Measurements from ENCODE around the gene CHD6.

The CHD6 gene

DNA sequence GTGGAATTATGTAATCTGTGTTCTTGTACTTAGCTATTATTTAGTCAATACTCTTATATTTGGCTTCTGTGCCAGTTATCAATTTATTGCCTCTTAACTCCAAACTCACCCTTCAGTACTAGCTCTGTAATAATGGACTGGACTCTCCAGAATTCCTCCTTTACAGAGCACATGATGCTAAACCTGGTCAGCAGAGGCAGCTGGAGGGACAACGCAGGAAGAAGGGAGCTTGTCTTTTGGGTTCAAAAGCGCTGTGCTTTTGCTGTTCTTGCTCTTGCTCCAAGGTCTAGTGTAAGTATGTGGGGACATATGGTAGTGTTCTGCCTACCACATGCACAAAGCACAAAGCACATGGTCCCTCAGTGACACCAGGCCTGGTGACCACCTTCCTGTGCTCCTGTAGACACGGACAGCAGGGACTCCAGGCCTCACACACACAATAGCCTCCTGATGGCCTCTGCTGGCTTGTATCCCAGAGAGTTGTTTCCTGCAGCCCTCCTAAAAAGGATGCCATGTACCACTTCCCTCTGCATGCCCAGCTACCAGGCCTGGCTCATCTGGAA, 46.1 kb downstream of the CHD6 start:
- H3K27ac ChIP-seq = no peak overlapping the region
- ChIA-PET CTCF (interaction anchor here (0.6 to 1.5 kb wide), 3 partner anchors 9 to 59 kb away, joined by 3 to 5 read pairs (median 4); no protein-coding TSS in a partner anchor), POLR2A (ENCODE audit: low non-redundant PET) (no interaction called here)
- no peak for DNase-seq (ENCODE audit: low spot score)
- TF ChIP-seq, protein P1, sequence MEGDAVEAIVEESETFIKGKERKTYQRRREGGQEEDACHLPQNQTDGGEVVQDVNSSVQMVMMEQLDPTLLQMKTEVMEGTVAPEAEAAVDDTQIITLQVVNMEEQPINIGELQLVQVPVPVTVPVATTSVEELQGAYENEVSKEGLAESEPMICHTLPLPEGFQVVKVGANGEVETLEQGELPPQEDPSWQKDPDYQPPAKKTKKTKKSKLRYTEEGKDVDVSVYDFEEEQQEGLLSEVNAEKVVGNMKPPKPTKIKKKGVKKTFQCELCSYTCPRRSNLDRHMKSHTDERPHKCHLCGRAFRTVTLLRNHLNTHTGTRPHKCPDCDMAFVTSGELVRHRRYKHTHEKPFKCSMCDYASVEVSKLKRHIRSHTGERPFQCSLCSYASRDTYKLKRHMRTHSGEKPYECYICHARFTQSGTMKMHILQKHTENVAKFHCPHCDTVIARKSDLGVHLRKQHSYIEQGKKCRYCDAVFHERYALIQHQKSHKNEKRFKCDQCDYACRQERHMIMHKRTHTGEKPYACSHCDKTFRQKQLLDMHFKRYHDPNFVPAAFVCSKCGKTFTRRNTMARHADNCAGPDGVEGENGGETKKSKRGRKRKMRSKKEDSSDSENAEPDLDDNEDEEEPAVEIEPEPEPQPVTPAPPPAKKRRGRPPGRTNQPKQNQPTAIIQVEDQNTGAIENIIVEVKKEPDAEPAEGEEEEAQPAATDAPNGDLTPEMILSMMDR (conservative IDR thresholded peaks at IDR 0.05; ENCODE audit: low read depth) = no peak

DNA sequence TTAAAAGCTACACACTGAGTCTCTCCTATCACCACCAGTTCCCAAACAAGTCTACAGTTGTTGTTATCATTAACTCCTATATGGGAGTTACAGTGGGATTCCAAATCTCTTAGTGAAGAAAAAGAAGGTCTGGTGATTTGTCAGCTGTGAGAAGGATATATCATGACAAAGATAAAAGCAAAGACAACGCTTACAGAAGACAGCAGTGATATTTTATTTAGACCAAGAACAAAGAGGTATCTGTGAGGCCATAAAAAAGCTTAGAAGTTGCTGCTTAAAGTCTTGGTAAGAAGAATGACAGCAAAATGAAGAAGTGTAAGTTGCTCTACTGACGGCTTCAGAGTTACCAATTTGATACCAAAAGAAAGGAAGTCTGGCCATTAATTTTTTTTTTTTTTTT, 47.2 kb downstream of the CHD6 start:
- no peak overlapping the region for H3K27ac ChIP-seq
- POLR2A ChIA-PET (ENCODE audit: low non-redundant PET) = no interaction called here
- DNase-seq (ENCODE audit: low spot score) = no peak
- CTCF ChIA-PET = interaction anchor here (0.7 to 1.5 kb wide), 4 partner anchors 10 to 1562 kb away, joined by 3 to 5 read pairs (median 4); no protein-coding TSS in a partner anchor
- TF ChIP-seq, protein P1 (conservative IDR thresholded peaks at IDR 0.05; ENCODE audit: low read depth) = no peak

DNA sequence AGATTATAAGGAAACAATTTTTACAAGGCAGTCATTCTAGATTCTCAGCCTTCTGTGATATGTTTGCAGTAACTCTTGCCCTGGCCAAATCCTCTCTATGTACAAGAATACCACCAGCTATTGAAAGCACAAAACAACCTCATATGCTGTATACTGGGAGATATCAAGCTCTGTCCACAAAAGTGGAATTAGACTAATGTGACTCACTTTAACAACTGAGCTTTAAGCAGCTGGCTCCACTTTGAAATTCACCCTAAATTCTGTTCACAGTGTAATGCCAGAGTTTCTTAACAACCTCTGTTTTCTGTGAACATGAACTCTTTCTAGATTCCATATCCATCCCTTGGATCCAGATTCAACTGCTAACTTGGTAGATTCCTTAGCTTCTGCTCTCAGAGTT, 47.6 kb downstream of the CHD6 start:
- ChIA-PET CTCF (interaction anchor here (0.7 to 1.1 kb wide), 2 partner anchors 16 to 1562 kb away, joined by 3 to 5 read pairs; no protein-coding TSS in a partner anchor), POLR2A (ENCODE audit: low non-redundant PET) (no interaction called here)
- no peak overlapping the region for H3K27ac ChIP-seq
- TF ChIP-seq, protein P1 (conservative IDR thresholded peaks at IDR 0.05; ENCODE audit: low read depth) = no peak
- no peak for DNase-seq (ENCODE audit: low spot score)

DNA sequence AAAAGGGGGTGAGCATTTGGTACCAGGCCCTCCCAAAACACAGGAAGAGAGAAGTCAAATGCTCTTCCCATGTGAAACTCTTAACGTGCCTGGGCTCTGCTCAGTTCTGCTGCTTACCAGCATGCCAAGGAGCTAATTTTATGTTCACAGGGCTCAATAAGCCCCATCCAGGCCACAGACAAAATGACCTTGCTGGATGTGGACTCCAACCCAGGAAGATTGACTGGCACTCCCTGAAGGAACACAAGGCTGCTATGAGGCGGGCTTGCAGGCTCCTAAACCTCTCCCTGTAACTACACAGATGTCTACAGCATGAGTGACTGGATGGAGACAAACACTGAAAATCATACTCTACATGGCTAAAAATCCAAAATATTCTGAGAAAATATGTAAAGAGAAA, 50.6 kb downstream of the CHD6 start:
- ChIA-PET POLR2A (ENCODE audit: low non-redundant PET) (no interaction called here), CTCF (interaction anchor here (0.6 to 1.2 kb wide), 2 partner anchors 9 to 69 kb away, joined by 3 to 6 read pairs; no protein-coding TSS in a partner anchor)
- TF ChIP-seq, protein P1 (conservative IDR thresholded peaks at IDR 0.05; ENCODE audit: low read depth) = no peak
- H3K27ac ChIP-seq = no peak overlapping the region
- DNase-seq (ENCODE audit: low spot score) = no peak

DNA sequence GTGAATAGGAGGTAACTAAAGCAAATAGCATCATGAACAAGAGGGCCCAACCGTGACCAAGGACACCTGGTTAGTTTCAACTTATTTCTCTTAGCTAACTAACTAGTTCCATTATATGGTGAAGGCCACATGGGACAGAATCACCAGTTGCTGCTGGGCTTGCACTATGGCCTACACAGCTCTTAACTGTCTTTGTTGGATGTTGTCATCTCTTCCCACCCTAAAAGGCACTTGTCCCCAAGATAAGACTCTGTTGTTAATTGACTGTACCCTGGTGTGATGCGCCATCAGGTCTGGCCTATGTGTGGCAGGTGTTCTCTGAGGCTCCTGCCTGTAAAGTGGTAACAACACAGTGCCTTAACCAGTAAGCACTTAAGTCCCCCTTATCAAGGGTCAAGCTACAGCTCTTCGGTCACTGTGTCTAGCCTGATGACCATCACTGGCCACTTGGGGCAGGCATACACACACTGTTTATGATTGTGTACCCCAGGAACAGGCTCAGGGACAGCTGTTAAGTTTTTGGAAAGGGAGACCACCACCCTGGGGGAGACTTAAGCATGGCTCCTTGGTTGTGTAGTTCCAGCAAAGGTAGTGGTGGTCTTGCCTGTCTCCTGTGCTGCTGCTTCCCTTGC, 51.2 kb downstream of the CHD6 start:
- no peak for DNase-seq (ENCODE audit: low spot score)
- TF ChIP-seq, protein P1 (conservative IDR thresholded peaks at IDR 0.05; ENCODE audit: low read depth) = no peak
- ChIA-PET POLR2A (ENCODE audit: low non-redundant PET) (no interaction called here), CTCF (no interaction called here)
- no peak overlapping the region for H3K27ac ChIP-seq

DNA sequence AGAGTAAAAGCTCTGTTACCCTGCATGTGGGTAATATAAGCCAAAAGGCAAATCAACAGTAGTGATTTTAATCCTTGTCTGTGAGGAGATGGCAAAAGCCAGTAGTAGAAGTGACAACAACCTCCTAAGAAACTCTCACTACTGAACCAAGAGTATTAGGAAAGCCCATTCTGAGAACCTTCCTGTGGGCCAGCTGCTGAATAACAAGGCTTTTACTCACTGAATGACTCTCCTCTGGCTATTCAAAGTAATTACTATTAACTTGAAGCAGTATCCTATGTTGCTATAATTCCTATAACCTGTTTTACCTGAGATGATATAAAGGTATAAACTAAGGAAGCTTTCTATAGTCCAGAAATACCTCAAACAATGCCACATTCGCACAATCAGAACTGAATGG, 55.1 kb downstream of the CHD6 start:
- DNase-seq (ENCODE audit: low spot score) = no peak
- CTCF ChIA-PET = no interaction called here
- no peak overlapping the region for H3K27ac ChIP-seq
- TF ChIP-seq, protein P1 (conservative IDR thresholded peaks at IDR 0.05; ENCODE audit: low read depth) = no peak
- POLR2A ChIA-PET (ENCODE audit: low non-redundant PET) = no interaction called here
